H9 (cell line): Measurements from ENCODE around the gene CD226. TPM values are rescaled to one million over a fixed set of nuclear protein-coding genes. Genes with fewer than 3 reads are reported as not detected.

Source experiments
- DNase-seq: peaks from one replicate; pipeline ENCODE4 v3.0.0-alpha.2; 2017
- H2AFZ ChIP-seq: one replicate; pipeline ENCODE4 v1.6.1; 2013; ENCODE audit warnings: mild to moderate bottlenecking, low read length, control low read depth, moderate library complexity
- H2AK5ac ChIP-seq: 2 replicates; pipeline ENCODE4 v1.6.1; 2013; ENCODE audit warnings: low read length, control low read depth, mixed read lengths; ENCODE audit not compliant: insufficient read length
- H2BK120ac ChIP-seq: one replicate; pipeline ENCODE4 v1.6.1; 2013; ENCODE audit warnings: low read depth, mild to moderate bottlenecking, low read length, control low read depth, inconsistent platforms; ENCODE audit not compliant: poor library complexity, severe bottlenecking
- H2BK12ac ChIP-seq: 2 replicates; pipeline ENCODE4 v1.6.1; 2013; ENCODE audit warnings: low read length, control low read depth, mixed read lengths, low read depth; ENCODE audit not compliant: insufficient read length
- H2BK15ac ChIP-seq: 2 replicates; pipeline ENCODE4 v1.6.1; 2013; ENCODE audit warnings: low read depth, low read length, control low read depth
- H2BK20ac ChIP-seq: one replicate; pipeline ENCODE4 v1.6.1; 2013; ENCODE audit warnings: low read depth, mild to moderate bottlenecking, low read length, control low read depth, inconsistent platforms; ENCODE audit not compliant: poor library complexity, severe bottlenecking
- H2BK5ac ChIP-seq: 2 replicates; pipeline ENCODE4 v1.6.1; 2013; ENCODE audit warnings: low read length, control low read depth, mixed read lengths; ENCODE audit not compliant: insufficient read length
- H3K14ac ChIP-seq: 2 replicates; pipeline ENCODE4 v1.6.1; 2013; ENCODE audit warnings: low read length, control low read depth; ENCODE audit not compliant: insufficient read depth
- H3K18ac ChIP-seq: 2 replicates; pipeline ENCODE4 v1.6.1; 2013; ENCODE audit warnings: low read depth, mild to moderate bottlenecking, mixed read lengths, low read length, control low read depth; ENCODE audit not compliant: insufficient read length
- H3K23ac ChIP-seq: 2 replicates; pipeline ENCODE4 v1.6.1; 2013; ENCODE audit warnings: low read length, control low read depth, mixed read lengths, low read depth; ENCODE audit not compliant: insufficient read length
- H3K23me2 ChIP-seq: 2 replicates; pipeline ENCODE4 v1.6.1; 2013; ENCODE audit warnings: low read depth, mild to moderate bottlenecking, mixed read lengths, low read length, control low read depth; ENCODE audit not compliant: insufficient read length, poor library complexity, severe bottlenecking
- H3K27ac ChIP-seq: 2 replicates; pipeline ENCODE4 v1.5.1; 2013; ENCODE audit warnings: low read length, control low read depth, mixed read lengths, low read depth; ENCODE audit not compliant: insufficient read length
- H3K27me3 ChIP-seq: 2 replicates; pipeline ENCODE4 v1.6.1; 2013; ENCODE audit warnings: low read length, control low read depth, inconsistent platforms; ENCODE audit not compliant: insufficient read depth
- H3K4ac ChIP-seq: 2 replicates; pipeline ENCODE4 v1.6.1; 2013; ENCODE audit warnings: low read depth, mild to moderate bottlenecking, control low read depth, inconsistent platforms, low read length, moderate library complexity
- H3K4me1 ChIP-seq: 2 replicates; pipeline ENCODE4 v1.6.1; 2013; ENCODE audit warnings: low read length, control low read depth, inconsistent platforms; ENCODE audit not compliant: insufficient read depth
- H3K4me2 ChIP-seq: 2 replicates; pipeline ENCODE4 v1.6.1; 2013; ENCODE audit warnings: low read length, control low read depth, mixed read lengths; ENCODE audit not compliant: insufficient read length, insufficient read depth
- H3K56ac ChIP-seq: 2 replicates; pipeline ENCODE4 v1.6.1; 2013; ENCODE audit warnings: low read depth, mild to moderate bottlenecking, mixed read lengths, low read length, control low read depth; ENCODE audit not compliant: insufficient read length
- H3K79me1 ChIP-seq: 2 replicates; pipeline ENCODE4 v1.6.1; 2013; ENCODE audit warnings: low read depth, mild to moderate bottlenecking, moderate library complexity, low read length, control low read depth, inconsistent platforms; ENCODE audit not compliant: insufficient read depth, poor library complexity, severe bottlenecking
- H3K79me2 ChIP-seq: 2 replicates; pipeline ENCODE4 v1.6.1; 2013; ENCODE audit warnings: low read length, control low read depth, inconsistent platforms; ENCODE audit not compliant: insufficient read depth
- H3K9ac ChIP-seq: 2 replicates; pipeline ENCODE4 v1.6.1; 2013; ENCODE audit warnings: low read length, control low read depth, mixed read lengths; ENCODE audit not compliant: insufficient read length; ENCODE audit errors: extremely low read depth
- H3K9me3 ChIP-seq: one replicate; pipeline ENCODE4 v1.6.1; 2013; ENCODE audit warnings: low read depth, low read length, inconsistent platforms; ENCODE audit not compliant: control insufficient read depth
- H3T11ph ChIP-seq: one replicate; pipeline ENCODE4 v1.6.1; 2013; ENCODE audit warnings: mild to moderate bottlenecking, low read length, control low read depth, inconsistent platforms
- H4K20me1 ChIP-seq: one replicate; pipeline ENCODE4 v1.6.1; 2013; ENCODE audit not compliant: control insufficient read depth, insufficient read length, insufficient read depth
- H4K5ac ChIP-seq: 2 replicates; pipeline ENCODE4 v1.6.1; 2013; ENCODE audit warnings: low read depth, mild to moderate bottlenecking, mixed read lengths, low read length, control low read depth; ENCODE audit not compliant: insufficient read length
- H4K8ac ChIP-seq: replicated peaks from 2 replicates; pipeline ENCODE4 v1.6.1; 2013; ENCODE audit warnings: low read length, control low read depth, mixed read lengths, low read depth; ENCODE audit not compliant: insufficient read length
- H4K91ac ChIP-seq: 2 replicates; pipeline ENCODE4 v1.6.1; 2013; ENCODE audit warnings: low read depth, mild to moderate bottlenecking, moderate library complexity, mixed read lengths, low read length, control low read depth; ENCODE audit not compliant: insufficient read length
- H3K27ac Mint-ChIP-seq, 3 experiments: 2 replicates in 2 of 3; 3 replicates in 1 of 3; pipeline ENCODE4 v1.8.0; 2020 to 2021; ENCODE audit warnings: mixed read lengths in 3 of 3, mild to moderate bottlenecking in 1 of 3, moderate library complexity in 1 of 3
- H3K27me3 Mint-ChIP-seq: 2 replicates; pipeline ENCODE4 v1.8.0; 2021; ENCODE audit warnings: low read depth, mild to moderate bottlenecking, moderate library complexity, mixed read lengths
- H3K36me3 Mint-ChIP-seq, 3 experiments: 2 replicates in 2 of 3; 3 replicates in 1 of 3; pipeline ENCODE4 v1.8.0; 2020 to 2021; ENCODE audit warnings: low read depth in 3 of 3, mixed read lengths in 3 of 3; ENCODE audit not compliant: insufficient read depth in 1 of 3
- H3K4me1 Mint-ChIP-seq, 2 experiments: 2 replicates each; pipeline ENCODE4 v1.8.0; 2020; ENCODE audit warnings: mixed read lengths in 2 of 2
- H3K4me3 Mint-ChIP-seq, 2 experiments: 2 replicates in 1 of 2; 3 replicates in 1 of 2; pipeline ENCODE4 v1.8.0; 2020 to 2021; ENCODE audit warnings: mild to moderate bottlenecking in 2 of 2, mixed read lengths in 2 of 2, moderate library complexity in 1 of 2
- H3K9me3 Mint-ChIP-seq, 2 experiments: 2 replicates in 1 of 2; 3 replicates in 1 of 2; pipeline ENCODE4 v1.8.0; 2020; ENCODE audit warnings: mild to moderate bottlenecking in 2 of 2, mixed read lengths in 2 of 2, moderate library complexity in 1 of 2
- CTCF ChIP-seq: fragments of 200-600 bp; sonication (generic); conservative IDR thresholded peaks from 3 replicates; pipeline ENCODE4 v1.8.0; 2021; ENCODE audit warnings: antibody characterized with exemption, mild to moderate bottlenecking
- WGBS: extraction: QIAGEN DNeasy Blood & Tissue Kit; methylation state at CpG from one replicate; pipeline ENCODE4 v1.1.7; 2013; ENCODE audit warnings: missing lambda C conversion rate, low lambda C conversion rate, mixed read lengths; ENCODE audit not compliant: insufficient read length; ENCODE audit errors: extremely low coverage; 5-methylcytosine and 5-hydroxymethylcytosine counted together
- total RNA-seq: library from RNA; stranded (reverse); gene quantifications from 2 replicates; pipeline ENCODE4 v1.2.1, GENCODE V29; 2021

Gene CD226
- total RNA-seq, 1 experiment from 2014 or later = not detected

GRCh38 chr18:69817335-69817940 is 130.2 kb downstream of the CD226 start:
- H2AFZ ChIP-seq = no peak overlapping the region
- H3K4ac ChIP-seq = no peak overlapping the region
- no peaks in the 10 kb centered on the region for H3K27me3 Mint-ChIP-seq
- H2BK15ac ChIP-seq = no peak overlapping the region
- no peak overlapping the region for H4K91ac ChIP-seq
- no peak overlapping the region for H3K23ac ChIP-seq
- H3K36me3 Mint-ChIP-seq = peaks cover 0 to 13% (median 2%) of the 10 kb centered on the region in 3 experiments; a peak in 5 of 7 replicates
- no CpG with 5 or more reads among the region's 5 CpGs for WGBS
- DNase-seq = no peak
- H4K8ac ChIP-seq = no peak overlapping the region
- no peak overlapping the region for H2BK12ac ChIP-seq
- no peak overlapping the region for H2BK5ac ChIP-seq
- no peak overlapping the region for H3K27ac ChIP-seq
- H3K79me1 ChIP-seq = no peaks in the 10 kb centered on the region
- no peaks in the 10 kb centered on the region for H3K79me2 ChIP-seq
- H3K4me1 Mint-ChIP-seq = peaks cover 5 to 7% of the 10 kb centered on the region in 2 experiments; a peak in 3 of 4 replicates
- H2BK120ac ChIP-seq = no peak overlapping the region
- H3K4me2 ChIP-seq = no peak overlapping the region
- peaks cover 11 to 14% of the 10 kb centered on the region in 2 experiments; a peak in 4 of 5 replicates for H3K9me3 Mint-ChIP-seq
- no peaks in the 10 kb centered on the region for H3K9me3 ChIP-seq
- no peak for TF ChIP-seq CTCF
- no peak overlapping the region for H2BK20ac ChIP-seq
- H3K4me1 ChIP-seq = no peaks in the 10 kb centered on the region
- H3K18ac ChIP-seq = no peak overlapping the region
- no peak overlapping the region for H3K9ac ChIP-seq
- H3K27ac Mint-ChIP-seq = no peak overlapping the region; a peak in 1 of 7 replicates
- no peak overlapping the region for H3K14ac ChIP-seq
- no peak overlapping the region for H2AK5ac ChIP-seq
- H3T11ph ChIP-seq = no peak overlapping the region
- H3K23me2 ChIP-seq = no peaks in the 10 kb centered on the region
- H4K5ac ChIP-seq = no peak overlapping the region
- no peaks in the 10 kb centered on the region for H3K27me3 ChIP-seq
- no peak overlapping the region for H3K56ac ChIP-seq
- no peak overlapping the region for H3K4me3 Mint-ChIP-seq
- no peaks in the 10 kb centered on the region for H4K20me1 ChIP-seq
